HepG2 (cell line): ENCODE data around the gene THSD8. TPM values are rescaled to one million over a fixed set of nuclear protein-coding genes. Genes with fewer than 3 reads are reported as not detected.

ENCODE experiments used
- AFF4 ChIP-seq: sonication (generic); formaldehyde crosslinking; IDR thresholded peaks from 2 replicates; pipeline ENCODE4 v1.4.0; 2020; ENCODE audit warnings: missing genetic modification reagents
- ARNT2 ChIP-seq: sonication (generic); formaldehyde crosslinking; IDR thresholded peaks from 2 replicates; pipeline ENCODE4 v1.8.0; 2022; ENCODE audit warnings: mild to moderate bottlenecking, low read depth, missing genetic modification reagents, moderate library complexity
- FLYWCH1 ChIP-seq: sonication (generic); formaldehyde crosslinking; IDR thresholded peaks from 2 replicates; pipeline ENCODE4 v1.8.1; 2023; ENCODE audit warnings: mild to moderate bottlenecking, missing genetic modification reagents
- KDM6A ChIP-seq: IDR thresholded peaks from 2 replicates; pipeline ENCODE4 v1.6.1; 2016; ENCODE audit warnings: low read depth
- MXD4 ChIP-seq: IDR thresholded peaks from 2 replicates; pipeline ENCODE4 v1.6.1; 2016; ENCODE audit warnings: mild to moderate bottlenecking, missing biosample characterization, missing genetic modification reagents
- PLSCR1 ChIP-seq: sonication (generic); formaldehyde crosslinking; IDR thresholded peaks from 2 replicates; pipeline ENCODE4 v1.5.0; 2020; ENCODE audit warnings: missing genetic modification reagents, mild to moderate bottlenecking, borderline replicate concordance
- RBFOX2 ChIP-seq: fragments of 200-400 bp; formaldehyde crosslinking; IDR thresholded peaks from 2 replicates; pipeline ENCODE4 v1.6.1; 2017; ENCODE audit warnings: low read depth, mild to moderate bottlenecking, low read length
- SCMH1 ChIP-seq: sonication (generic); formaldehyde crosslinking; IDR thresholded peaks from 2 replicates; pipeline ENCODE4 v1.9.0; 2021; ENCODE audit warnings: missing genetic modification reagents, mild to moderate bottlenecking, borderline replicate concordance
- SP4 ChIP-seq: sonication (generic); formaldehyde crosslinking; IDR thresholded peaks from 2 replicates; pipeline ENCODE4 v1.8.1; 2023; ENCODE audit warnings: mild to moderate bottlenecking, missing genetic modification reagents
- TBP ChIP-seq: sonication (generic); formaldehyde crosslinking; IDR thresholded peaks from 2 replicates; pipeline ENCODE4 v1.5.0; 2020; ENCODE audit warnings: missing genetic modification reagents
- ZBTB14 ChIP-seq: sonication (generic); formaldehyde crosslinking; IDR thresholded peaks from 2 replicates; pipeline ENCODE4 v1.4.0; 2020; ENCODE audit warnings: missing genetic modification reagents
- ZFY ChIP-seq: sonication (generic); formaldehyde crosslinking; IDR thresholded peaks from 2 replicates; pipeline ENCODE4 v1.4.0; 2020; ENCODE audit warnings: missing genetic modification reagents
- ZNF292 ChIP-seq: sonication (generic); formaldehyde crosslinking; IDR thresholded peaks from 2 replicates; pipeline ENCODE4 v1.8.1; 2022; ENCODE audit warnings: mild to moderate bottlenecking, low read depth, missing genetic modification reagents, borderline replicate concordance
- ZNF512B ChIP-seq: sonication (generic); formaldehyde crosslinking; IDR thresholded peaks from 2 replicates; pipeline ENCODE4 v1.5.1; 2020; ENCODE audit warnings: missing genetic modification reagents, mild to moderate bottlenecking, borderline replicate concordance
- ZNF530 ChIP-seq: sonication (generic); formaldehyde crosslinking; IDR thresholded peaks from 2 replicates; pipeline ENCODE4 v1.5.0; 2020; ENCODE audit warnings: low read depth, mild to moderate bottlenecking, missing genetic modification reagents
- ZNF546 ChIP-seq: sonication (generic); formaldehyde crosslinking; conservative IDR thresholded peaks from 2 replicates; pipeline ENCODE4 v1.8.1; 2023; ENCODE audit warnings: mild to moderate bottlenecking, missing genetic modification reagents
- ZNF576 ChIP-seq: sonication (generic); formaldehyde crosslinking; IDR thresholded peaks from 2 replicates; pipeline ENCODE4 v1.4.0; 2020; ENCODE audit warnings: mild to moderate bottlenecking, missing genetic modification reagents
- ZNF678 ChIP-seq: sonication (generic); formaldehyde crosslinking; IDR thresholded peaks from 2 replicates; pipeline ENCODE4 v1.4.0; 2020; ENCODE audit warnings: mild to moderate bottlenecking, missing genetic modification reagents
- ZNF766 ChIP-seq: sonication (generic); formaldehyde crosslinking; IDR thresholded peaks from 2 replicates; pipeline ENCODE4 v1.5.0; 2020; ENCODE audit warnings: missing genetic modification reagents, borderline replicate concordance
- polyA plus RNA-seq, 8 experiments: library from polyadenylated mRNA; depleted of rRNA in 3 of 8; stranded (reverse) in 7 of 8; unstranded in 1 of 8; fragments of >200 nt; fragmentation: Illumina TruSeq in 4 of 8; extraction: Trizol in 4 of 8; gene quantifications; 2 replicates each; pipeline versions ENCODE4 v1.2.1 to v1.2.3, GENCODE V29; 2011 to 2016; ENCODE audit warnings: low read depth in 4 of 8, missing spikeins in 1 of 8, mixed read lengths in 1 of 8; ENCODE audit not compliant: insufficient read depth in 1 of 8
- total RNA-seq, 5 experiments: library from RNA; depleted of rRNA; stranded (reverse); fragments of >200 nt; fragmentation: Illumina TruSeq; extraction: Trizol; gene quantifications; 2 replicates each; pipeline ENCODE4 v1.2.3, GENCODE V29; 2016; ENCODE audit warnings: low read depth in 1 of 5

The THSD8 gene
- total and polyA plus RNA-seq, 2 of the 13 experiments (the other 11 are each of a cell fraction or from before 2014, with no cell fraction given): 4.8 to 14.9 TPM

GRCh38 chr19:12796146-12797071, 5.5 kb upstream of the THSD8 start (continued):
- TF ChIP-seq ARNT2 (CRISPR knock-in tag) (no peak), SP4 (CRISPR knock-in tag) (no peak), ZNF576 (no peak), PLSCR1 (CRISPR knock-in tag) (no peak), FLYWCH1 (CRISPR knock-in tag) (no peak), ZNF766 (CRISPR knock-in tag) (no peak), TBP (CRISPR knock-in tag) (no peak), ZNF292 (no peak), ZNF530 (CRISPR knock-in tag) (no peak), ZNF546 (no peak), SCMH1 (CRISPR knock-in tag) (no peak), ZNF512B (CRISPR knock-in tag) (no peak), ZNF678 (no peak), KDM6A (no peak), ZBTB14 (CRISPR knock-in tag) (no peak), ZFY (CRISPR knock-in tag) (no peak), MXD4 (CRISPR knock-in tag) (peak; percentile 30; the same call in 1 of the 2 replicates), RBFOX2 (no peak), AFF4 (no peak)
